Fibroblast of lung (primary cell): ENCODE results near the gene TTI1. TPM values are rescaled to one million over a fixed set of nuclear protein-coding genes. Genes with fewer than 3 reads are reported as not detected.

Experiments used
- DNase-seq, 2 donors: peaks; one replicate each; pipeline versions ENCODE4 v3.0.0 to v3.0.0-alpha.2; 2010; ENCODE audit warnings: low read depth in 2 of 2
- H2AFZ ChIP-seq: 2 replicates; pipeline ENCODE4 v1.5.1; 2012; ENCODE audit warnings: low read length, control low read depth, inconsistent platforms
- H3K27ac ChIP-seq: 2 replicates; pipeline ENCODE4 v1.5.1; 2011; ENCODE audit warnings: low read length, control low read depth; ENCODE audit not compliant: insufficient read depth
- H3K27me3 ChIP-seq: 2 replicates; pipeline ENCODE4 v1.5.1; 2011; ENCODE audit warnings: mild to moderate bottlenecking, low read length; ENCODE audit not compliant: control insufficient read depth, insufficient read depth
- H3K36me3 ChIP-seq: 2 replicates; pipeline ENCODE4 v1.5.1; 2011; ENCODE audit warnings: low read length; ENCODE audit not compliant: control insufficient read depth, insufficient read depth
- H3K4me1 ChIP-seq: 2 replicates; pipeline ENCODE4 v1.5.1; 2011; ENCODE audit warnings: low read length; ENCODE audit not compliant: control insufficient read depth, insufficient read depth; ENCODE audit errors: extremely low read depth
- H3K4me2 ChIP-seq: 2 replicates; pipeline ENCODE4 v1.5.1; 2011; ENCODE audit warnings: low read length, control low read depth; ENCODE audit not compliant: insufficient read depth; ENCODE audit errors: extremely low read depth
- H3K4me3 ChIP-seq, 4 experiments: fragments of 200-600 bp in 1 of 4; sonication (generic) in 1 of 4; replicated peaks in 1 of 4; 2 replicates each; pipeline ENCODE4 v1.5.1; 2011 to 2016; ENCODE audit warnings: low read length in 4 of 4, low read depth in 3 of 4, mild to moderate bottlenecking in 3 of 4, control low read depth in 2 of 4, inconsistent platforms in 1 of 4, mixed read lengths in 1 of 4; ENCODE audit not compliant: insufficient read depth in 1 of 4; ENCODE audit errors: control extremely low read depth in 1 of 4
- H3K79me2 ChIP-seq: 2 replicates; pipeline ENCODE4 v1.5.1; 2012; ENCODE audit warnings: mild to moderate bottlenecking, low read length, inconsistent platforms; ENCODE audit not compliant: control insufficient read depth, insufficient read depth
- H3K9ac ChIP-seq: 2 replicates; pipeline ENCODE4 v1.5.1; 2011; ENCODE audit warnings: mild to moderate bottlenecking, low read length, control low read depth; ENCODE audit not compliant: insufficient read depth
- H3K9me3 ChIP-seq: 2 replicates; pipeline ENCODE4 v1.5.1; 2012; ENCODE audit warnings: low read depth, low read length; ENCODE audit not compliant: control insufficient read depth, insufficient read depth
- H4K20me1 ChIP-seq: 2 replicates; pipeline ENCODE4 v1.5.1; 2011; ENCODE audit warnings: low read length; ENCODE audit not compliant: control insufficient read depth, insufficient read depth; ENCODE audit errors: extremely low read depth
- CTCF ChIP-seq, 2 donors: IDR thresholded peaks in 1 of 2; conservative IDR thresholded peaks in 1 of 2; 1 replicate in 1 of 2; 2 replicates in 1 of 2; pipeline ENCODE4 v1.5.1; 2011 to 2012; ENCODE audit warnings: low read length in 2 of 2, control low read depth in 1 of 2, inconsistent platforms in 1 of 2, low read depth in 1 of 2, mild to moderate bottlenecking in 1 of 2
- EZH2 ChIP-seq: IDR thresholded peaks from 2 replicates; pipeline ENCODE4 v1.5.1; 2012; ENCODE audit warnings: low read length, control low read depth, mild to moderate bottlenecking; ENCODE audit errors: missing control alignments
- polyA plus RNA-seq, 2 donors: library from polyadenylated mRNA; depleted of rRNA in 1 of 2; stranded (reverse) in 1 of 2; unstranded in 1 of 2; fragments of >200 nt; gene quantifications; 2 replicates each; pipeline ENCODE4 v1.2.1, GENCODE V29; 2011 to 2012; ENCODE audit warnings: missing spikeins in 1 of 2
- total RNA-seq: library from RNA; depleted of rRNA; stranded (reverse); fragments of >200 nt; gene quantifications from 2 replicates; pipeline ENCODE4 v1.2.1, GENCODE V29; 2014

The TTI1 gene
- total and polyA plus RNA-seq, 2 donors (not counting 1 experiment from before 2014, with no cell fraction given): 12.6 to 20.0 TPM

- Histone ChIP-seq H2AFZ (no peak overlapping the region), H3K9me3 (no peaks in the 10 kb centered on the region), H3K9ac (no peak overlapping the region), H3K79me2 (peaks cover 49% of the 10 kb centered on the region), H3K27ac (no peak overlapping the region), H3K4me2 (no peak overlapping the region), H4K20me1 (no peaks in the 10 kb centered on the region), H3K4me3 (no peak overlapping the region), H3K27me3 (no peaks in the 10 kb centered on the region), H3K4me1 (peaks cover 6% of the 10 kb centered on the region), H3K36me3 (no peaks in the 10 kb centered on the region)
- TF ChIP-seq EZH2: no peak
- no peak for TF ChIP-seq CTCF (conservative IDR thresholded peaks at IDR 0.05 in 1 of 2, IDR thresholded peaks at IDR 0.05 in 1 of 2; ENCODE audit: low read depth in 1 of 2, low read length in 2 of 2)
- DNase-seq: no peak
Measured at GRCh38 chr20:38029453-38029852, 3.8 kb downstream of the TTI1 start.

- TF ChIP-seq EZH2 (no peak), CTCF (conservative IDR thresholded peaks at IDR 0.05 in 1 of 2, IDR thresholded peaks at IDR 0.05 in 1 of 2; ENCODE audit: low read depth in 1 of 2, low read length in 2 of 2) (no peak)
- Histone ChIP-seq H3K9ac (no peak overlapping the region), H2AFZ (no peak overlapping the region), H3K79me2 (peaks cover 31% of the 10 kb centered on the region), H3K36me3 (no peaks in the 10 kb centered on the region), H3K4me2 (no peak overlapping the region), H4K20me1 (no peaks in the 10 kb centered on the region), H3K9me3 (no peaks in the 10 kb centered on the region), H3K4me3 (no peak overlapping the region), H3K4me1 (no peaks in the 10 kb centered on the region), H3K27ac (no peak overlapping the region), H3K27me3 (no peaks in the 10 kb centered on the region)
- no peak for DNase-seq
Measured at GRCh38 chr20:38024496-38024895, 8.8 kb downstream of the TTI1 start.

GRCh38 chr20:38023181-38024001, 9.9 kb downstream of the TTI1 start:
- no peaks in the 10 kb centered on the region for H3K27me3 ChIP-seq
- H3K4me3 ChIP-seq: peak overlapping the region in 1 of 4 experiments; percentile 34
- no peaks in the 10 kb centered on the region for H3K9me3 ChIP-seq
- H3K27ac ChIP-seq: peak overlapping the region; percentile 16
- DNase-seq: peak; percentile 79 to 98
- H3K79me2 ChIP-seq: peaks cover 25% of the 10 kb centered on the region
- no peak overlapping the region for H2AFZ ChIP-seq
- H3K9ac ChIP-seq: no peak overlapping the region
- no peak for TF ChIP-seq CTCF (conservative IDR thresholded peaks at IDR 0.05 in 1 of 2, IDR thresholded peaks at IDR 0.05 in 1 of 2; ENCODE audit: low read depth in 1 of 2, low read length in 2 of 2)
- H3K36me3 ChIP-seq: peaks cover under 1% of the 10 kb centered on the region
- no peaks in the 10 kb centered on the region for H3K4me1 ChIP-seq
- no peaks in the 10 kb centered on the region for H4K20me1 ChIP-seq
- no peak overlapping the region for H3K4me2 ChIP-seq
